ENCODE data around the gene PTH2.
A peak's percentile ranks its signal among the peaks of the same experiment; 100 is the strongest.
"Not testable (repeated sequence)": the region's sequence is repeated elsewhere in the genome, so short reads cannot be mapped to it uniquely, and the experiment has no call there.

The PTH2 gene

GRCh38 chr19:49447485-49448431, 24.5 kb upstream of the PTH2 start:
- peak in 1 of 2 donors; percentile 48 for DNase-seq (ENCODE audit: low read depth in 2 of 2)

GRCh38 chr19:49445997-49446396, 22.8 kb upstream of the PTH2 start:
- DNase-seq (ENCODE audit: low read depth in 2 of 2) = no peak

- DNase-seq (ENCODE audit: low read depth in 2 of 2) = not testable (repeated sequence)
Measured at GRCh38 chr19:49444100-49444700, 21.0 kb upstream of the PTH2 start.

- DNase-seq (ENCODE audit: low read depth in 2 of 2) = peak; percentile 91
Measured at GRCh38 chr19:49443366-49444099, 20.3 kb upstream of the PTH2 start.

GRCh38 chr19:49442771-49443365, 19.6 kb upstream of the PTH2 start:
- DNase-seq (ENCODE audit: low read depth in 2 of 2) = peak; percentile 50 to 71

- DNase-seq (ENCODE audit: low read depth in 2 of 2) = no peak
Measured at GRCh38 chr19:49442354-49442753, 19.1 kb upstream of the PTH2 start.

- DNase-seq (ENCODE audit: low read depth in 2 of 2) = no peak
Measured at GRCh38 chr19:49441960-49442350, 18.7 kb upstream of the PTH2 start.

- peak in 1 of 2 donors; percentile 50 for DNase-seq (ENCODE audit: low read depth in 2 of 2)
Measured at GRCh38 chr19:49441210-49441959, 18.1 kb upstream of the PTH2 start, which contains the start of gene SLC17A7. TSS of gene SLC17A7 (minus strand) at chr19:49441527. CDS start at chr19:49441379, 148 bp downstream.

- no peak for DNase-seq (ENCODE audit: low read depth in 2 of 2)
Measured at GRCh38 chr19:49440439-49441209, 17.4 kb upstream of the PTH2 start.

- DNase-seq (ENCODE audit: low read depth in 2 of 2) = no peak
Measured at GRCh38 chr19:49439836-49440235, 16.6 kb upstream of the PTH2 start.

- no peak for DNase-seq (ENCODE audit: low read depth in 2 of 2)
Measured at GRCh38 chr19:49438261-49438660, 15.0 kb upstream of the PTH2 start.

GRCh38 chr19:49437231-49437630, 14.0 kb upstream of the PTH2 start:
- DNase-seq (ENCODE audit: low read depth in 2 of 2) = no peak

GRCh38 chr19:49436381-49437017, 13.3 kb upstream of the PTH2 start:
- DNase-seq (ENCODE audit: low read depth in 2 of 2) = peak; percentile 57 to 75

- DNase-seq (ENCODE audit: low read depth in 2 of 2) = no peak
Measured at GRCh38 chr19:49435670-49436069, 12.4 kb upstream of the PTH2 start.

- no peak for DNase-seq (ENCODE audit: low read depth in 2 of 2)
Measured at GRCh38 chr19:49434907-49435583, 11.8 kb upstream of the PTH2 start.

- no peak for DNase-seq (ENCODE audit: low read depth in 2 of 2)
Measured at GRCh38 chr19:49433240-49433901, 10.1 kb upstream of the PTH2 start.

GRCh38 chr19:49432141-49433073, 9.2 kb upstream of the PTH2 start:
- DNase-seq (ENCODE audit: low read depth in 2 of 2) = no peak

GRCh38 chr19:49431330-49431749, 8.1 kb upstream of the PTH2 start:
- no peak for DNase-seq (ENCODE audit: low read depth in 2 of 2)
